ENCODE measurements around the gene MOSPD2. TPM values are rescaled to one million over a fixed set of nuclear protein-coding genes. Genes with fewer than 3 reads are reported as not detected.

The MOSPD2 gene
- total RNA-seq, 1 experiment from 2014 or later, result 6.4 TPM

GRCh38 chrX:14922437-14922836, 49.2 kb downstream of the MOSPD2 start:
- no peak overlapping the region for H3K9ac ChIP-seq (ENCODE audit: extremely low read depth, insufficient read length, low read length)

More at GRCh38 chrX:14922437-14922836, 49.2 kb downstream of the MOSPD2 start:
- H3K36me3 Mint-ChIP-seq (ENCODE audit: insufficient read depth in 1 of 3, low read depth in 3 of 3), result peaks cover 3 to 18% (median 4%) of the 10 kb centered on the region in 3 experiments; a peak in 5 of 7 replicates
- no peaks in the 10 kb centered on the region for H3K27me3 Mint-ChIP-seq (ENCODE audit: low read depth)
- no peaks in the 10 kb centered on the region for H3K79me1 ChIP-seq (ENCODE audit: insufficient read depth, low read depth, low read length, poor library complexity, severe bottlenecking)
- no peak overlapping the region for H2BK12ac ChIP-seq (ENCODE audit: insufficient read length, low read depth, low read length)
- H2BK120ac ChIP-seq (ENCODE audit: low read depth, low read length, poor library complexity, severe bottlenecking), result no peak overlapping the region
- no peaks in the 10 kb centered on the region for H3K79me2 ChIP-seq (ENCODE audit: insufficient read depth, low read length)
- no peak overlapping the region for H2BK20ac ChIP-seq (ENCODE audit: low read depth, low read length, poor library complexity, severe bottlenecking)
- H3K27ac Mint-ChIP-seq, result no peak overlapping the region
- H3K27ac ChIP-seq (ENCODE audit: insufficient read length, low read depth, low read length), result no peak overlapping the region
- DNase-seq, result no peak
- no CpG with 5 or more reads among the region's 6 CpGs for WGBS (ENCODE audit: extremely low coverage, insufficient read length, low lambda C conversion rate)
- no peak overlapping the region for H2AK5ac ChIP-seq (ENCODE audit: insufficient read length, low read length)
- no peak overlapping the region for H4K91ac ChIP-seq (ENCODE audit: insufficient read length, low read depth, low read length)
- no peak overlapping the region for H3K23ac ChIP-seq (ENCODE audit: insufficient read length, low read depth, low read length)
- no peak overlapping the region for H4K5ac ChIP-seq (ENCODE audit: insufficient read length, low read depth, low read length)
- H4K20me1 ChIP-seq (ENCODE audit: control insufficient read depth, insufficient read depth, insufficient read length), result no peaks in the 10 kb centered on the region
- H3K23me2 ChIP-seq (ENCODE audit: insufficient read length, low read depth, low read length, poor library complexity, severe bottlenecking), result no peaks in the 10 kb centered on the region
- H3K18ac ChIP-seq (ENCODE audit: insufficient read length, low read depth, low read length), result no peak overlapping the region
- no peak overlapping the region for H3K4ac ChIP-seq (ENCODE audit: low read depth, low read length)
- H2AFZ ChIP-seq (ENCODE audit: low read length), result no peak overlapping the region
- no peak overlapping the region for H3K4me2 ChIP-seq (ENCODE audit: insufficient read depth, insufficient read length, low read length)
- no peak overlapping the region for H3K14ac ChIP-seq (ENCODE audit: insufficient read depth, low read length)
- no peak overlapping the region for H3T11ph ChIP-seq (ENCODE audit: low read length)
- H3K56ac ChIP-seq (ENCODE audit: insufficient read length, low read depth, low read length), result no peak overlapping the region
- no peak for TF ChIP-seq CTCF (conservative IDR thresholded peaks at IDR 0.05)
- H3K27me3 ChIP-seq (ENCODE audit: insufficient read depth, low read length), result no peaks in the 10 kb centered on the region
- H3K9me3 ChIP-seq (ENCODE audit: control insufficient read depth, low read depth, low read length), result peaks cover 9% of the 10 kb centered on the region
- H2BK5ac ChIP-seq (ENCODE audit: insufficient read length, low read length), result no peak overlapping the region
- no peak overlapping the region for H4K8ac ChIP-seq (replicated peaks; ENCODE audit: insufficient read length, low read depth, low read length)
- H2BK15ac ChIP-seq (ENCODE audit: low read depth, low read length), result no peak overlapping the region
- H3K4me3 Mint-ChIP-seq, result no peak overlapping the region
- H3K4me1 ChIP-seq (ENCODE audit: insufficient read depth, low read length), result no peaks in the 10 kb centered on the region
- H3K9me3 Mint-ChIP-seq, result peaks cover 53 to 59% of the 10 kb centered on the region in 2 experiments
- H3K4me1 Mint-ChIP-seq, result peaks cover 2 to 3% of the 10 kb centered on the region in 2 experiments; a peak in 2 of 4 replicates

All from H9 (cell line).